ENCODE data around the gene LIMD2.
"Not testable (repeated sequence)": the region's sequence is repeated elsewhere in the genome, so short reads cannot be mapped to it uniquely, and the experiment has no call there.

The LIMD2 gene
- long read RNA-seq, donor 1, transcript LIMD2-202 (5 exons, 756 nt), result minor isoform, 5 of 28 reads
- long read RNA-seq, donor 1, transcript LIMD2-201 (5 exons, 3,193 nt), result major isoform, 16 of 28 reads
- long read RNA-seq, donor 1, partial matches to known transcripts, result 0 of 28 reads
- long read RNA-seq, donor 1, other reads (novel, unspliced or antisense), result 0 of 28 reads
- long read RNA-seq, donor 2, transcript LIMD2-201 (5 exons, 3,193 nt), result major isoform, 8 of 9 reads
- long read RNA-seq, donor 2, partial matches to known transcripts, result 0 of 9 reads
- long read RNA-seq, donor 2, other reads (novel, unspliced or antisense), result 0 of 9 reads
- long read RNA-seq, donor 3, partial matches to known transcripts, result 0 of 5 reads
- long read RNA-seq, donor 3, other reads (novel, unspliced or antisense), result 0 of 5 reads
- long read RNA-seq, donor 4, transcript LIMD2-201 (5 exons, 3,193 nt), result major isoform, 7 of 16 reads
- long read RNA-seq, donor 4, partial matches to known transcripts, result 7 of 16 reads
- long read RNA-seq, donor 4, other reads (novel, unspliced or antisense), result 0 of 16 reads
- long read RNA-seq, donor 5, transcript LIMD2-201 (5 exons, 3,193 nt), result major isoform, 21 of 34 reads
- long read RNA-seq, donor 5, partial matches to known transcripts, result 9 of 34 reads
- long read RNA-seq, donor 5, other reads (novel, unspliced or antisense), result 0 of 34 reads
- long read RNA-seq, donor 6, transcript LIMD2-201 (5 exons, 3,193 nt), result major isoform, 10 of 28 reads
- long read RNA-seq, donor 6, partial matches to known transcripts, result 10 of 28 reads
- long read RNA-seq, donor 6, other reads (novel, unspliced or antisense), result 0 of 28 reads
- long read RNA-seq, donor 7, result 0 reads
- long read RNA-seq, donor 8, transcript LIMD2-201 (5 exons, 3,193 nt), result major isoform, 18 of 31 reads
- long read RNA-seq, donor 8, partial matches to known transcripts, result 7 of 31 reads
- long read RNA-seq, donor 8, other reads (novel, unspliced or antisense), result 0 of 31 reads

GRCh38 chr17:63699638-63700527 lies at the start of gene LIMD2:
TSS of gene LIMD2 (minus strand) at chr17:63700125. CDS start at chr17:63699298, 827 bp downstream.
- peak; percentile 82 for DNase-seq

GRCh38 chr17:63741408-63742173 lies 41.7 kb upstream of the LIMD2 start, which contains the start of gene STRADA:
TSS of gene STRADA (minus strand) at chr17:63741799. CDS start at chr17:63728369, 13,430 bp downstream.
- DNase-seq, result peak; percentile 96

GRCh38 chr17:63741143-63741407 lies 41.1 kb upstream of the LIMD2 start:
- DNase-seq, result no peak

- peak; percentile 22 for DNase-seq
Measured at GRCh38 chr17:63740464-63741142, 40.7 kb upstream of the LIMD2 start.

GRCh38 chr17:63735691-63736090 lies 35.8 kb upstream of the LIMD2 start:
- no peak for DNase-seq

- DNase-seq, result no peak
Measured at GRCh38 chr17:63722403-63722802, 22.5 kb upstream of the LIMD2 start.

- not testable (repeated sequence) for DNase-seq
Measured at GRCh38 chr17:63720194-63720593, 20.3 kb upstream of the LIMD2 start.

GRCh38 chr17:63718988-63719387 lies 19.1 kb upstream of the LIMD2 start:
- no peak for DNase-seq

- no peak for DNase-seq
Measured at GRCh38 chr17:63716426-63716825, 16.5 kb upstream of the LIMD2 start.

- DNase-seq, result no peak
Measured at GRCh38 chr17:63714550-63715277, 14.8 kb upstream of the LIMD2 start.

GRCh38 chr17:63709110-63709509 lies 9.2 kb upstream of the LIMD2 start:
- no peak for DNase-seq

GRCh38 chr17:63707151-63707550 lies 7.2 kb upstream of the LIMD2 start:
- no peak for DNase-seq

- no peak for DNase-seq
Measured at GRCh38 chr17:63706336-63707082, 6.6 kb upstream of the LIMD2 start.

- no peak for DNase-seq
Measured at GRCh38 chr17:63705657-63706056, 5.7 kb upstream of the LIMD2 start.

GRCh38 chr17:63704836-63705235 lies 4.9 kb upstream of the LIMD2 start:
- DNase-seq, result no peak

- DNase-seq, result no peak
Measured at GRCh38 chr17:63704259-63704576, 4.3 kb upstream of the LIMD2 start.

GRCh38 chr17:63703556-63704258 lies 3.8 kb upstream of the LIMD2 start:
- no peak for DNase-seq

GRCh38 chr17:63703029-63703428 lies 3.1 kb upstream of the LIMD2 start:
- no peak for DNase-seq

GRCh38 chr17:63702721-63703015 lies 2.7 kb upstream of the LIMD2 start:
- no peak for DNase-seq
